ENCODE measurements around the gene KLK15. TPM values are rescaled to one million over a fixed set of nuclear protein-coding genes. Genes with fewer than 3 reads are reported as not detected.

Gene KLK15
- total RNA-seq, 4 donors from 2014 or later: not detected

DNA sequence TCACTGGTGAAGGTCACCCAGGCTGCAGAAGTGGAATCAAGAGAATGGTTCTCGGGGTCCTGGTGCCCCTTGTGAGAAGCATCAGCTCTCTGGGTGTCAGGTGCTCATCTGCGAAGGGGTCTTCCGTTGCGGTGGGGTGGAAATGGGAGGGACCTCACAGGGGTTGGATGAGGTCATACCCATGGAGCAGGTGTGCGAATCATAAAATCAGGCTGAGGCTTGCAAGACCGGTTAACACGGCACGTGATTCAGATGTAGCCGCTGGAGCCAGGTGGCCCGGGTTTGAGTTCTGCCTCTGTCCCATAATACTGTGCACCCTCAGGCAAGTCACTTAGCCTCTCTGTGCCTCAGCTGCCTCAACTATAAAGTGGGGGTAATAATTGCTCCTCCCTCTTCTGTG, 3.9 kb upstream of the KLK15 start:
- TF ChIP-seq POLR2AphosphoS5 (IDR thresholded peaks at IDR 0.05) (no peak), EP300 (IDR thresholded peaks at IDR 0.05) (no peak), POLR2A (IDR thresholded peaks at IDR 0.05; ENCODE audit: low read depth) (no peak), CTCF (IDR thresholded peaks at IDR 0.05) (no peak)
- no peak overlapping the region for H3K27ac ChIP-seq (replicated peaks in 1 of 4)
- DNase-seq (ENCODE audit: extremely low spot score): no peak
- peaks cover 7 to 20% (median 14%) of the 10 kb centered on the region in 4 donors for H3K4me1 ChIP-seq
- 78% methylated on average over 10 of the region's 10 CpGs for WGBS
- H3K9me3 ChIP-seq: peaks cover 0 to 4% (median under 1%) of the 10 kb centered on the region in 4 donors
- intact Hi-C loops (cut with DNase I): no loop called here
- H3K4me3 ChIP-seq: no peak overlapping the region
- H3K36me3 ChIP-seq: no peaks in the 10 kb centered on the region
- H3K27me3 ChIP-seq: peaks cover 0 to 57% (median 3%) of the 10 kb centered on the region in 4 donors

- DNase-seq (ENCODE audit: extremely low spot score): no peak
Measured at GRCh38 chr19:50836543-50837195, 3.3 kb upstream of the KLK15 start.

DNA sequence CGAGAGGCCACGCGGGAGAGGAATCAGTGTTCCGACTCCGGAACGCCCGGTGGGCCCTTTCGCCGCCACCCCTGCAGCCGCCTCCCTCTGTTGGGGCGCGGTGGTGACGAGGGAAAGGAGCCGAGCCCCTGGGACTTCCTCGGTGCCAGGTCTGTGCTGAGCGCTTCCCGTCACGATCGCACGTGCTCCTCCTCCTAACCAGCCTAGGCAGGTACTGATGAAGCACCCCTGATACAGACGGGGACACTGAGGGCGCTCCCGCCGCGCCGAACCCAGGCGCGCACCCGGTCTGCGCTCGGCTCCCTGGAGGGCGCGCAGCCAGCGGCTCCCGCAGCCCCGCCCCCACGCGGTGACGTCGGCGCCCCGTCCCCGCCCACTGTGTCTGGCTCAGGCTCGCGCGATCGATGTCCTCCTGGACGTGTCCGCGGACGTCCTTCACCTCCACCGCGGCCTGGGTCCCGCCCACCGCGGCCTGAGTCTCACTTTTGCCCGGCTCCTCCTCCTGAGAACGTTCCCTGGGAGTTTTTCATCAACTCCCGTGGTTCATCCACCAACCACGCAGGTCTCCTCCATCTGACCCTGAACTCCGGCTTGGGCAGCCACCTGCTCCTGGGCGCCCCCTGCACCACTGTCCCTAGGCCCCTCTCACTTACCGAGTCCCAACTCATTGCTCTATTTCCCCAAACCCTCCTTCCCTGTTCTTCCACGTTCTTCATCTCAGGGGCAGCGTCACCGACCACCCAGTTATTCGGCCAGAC, 2.6 kb upstream of the KLK15 start:
- H3K27ac ChIP-seq (replicated peaks in 1 of 4): peak overlapping the region in 1 of 4 donors; percentile 38
- peak overlapping the region; percentile 55 to 67 (median 58) for H3K4me3 ChIP-seq
- no peaks in the 10 kb centered on the region for H3K9me3 ChIP-seq
- intact Hi-C loops (cut with DNase I): no loop called here
- H3K36me3 ChIP-seq: no peaks in the 10 kb centered on the region
- TF ChIP-seq POLR2AphosphoS5 (IDR thresholded peaks at IDR 0.05) (peak; percentile 16 to 42), EP300 (IDR thresholded peaks at IDR 0.05) (no peak)
- DNase-seq (ENCODE audit: extremely low spot score): no peak
- 8% methylated on average over 18 of the region's 67 CpGs for WGBS
- H3K27me3 ChIP-seq: peaks cover 0 to 66% (median 3%) of the 10 kb centered on the region in 4 donors
- peaks cover 7 to 20% (median 14%) of the 10 kb centered on the region in 4 donors for H3K4me1 ChIP-seq

More at GRCh38 chr19:50836543-50837195, 3.3 kb upstream of the KLK15 start:
- Histone ChIP-seq H3K4me1 (peaks cover 7 to 20% (median 14%) of the 10 kb centered on the region in 4 donors), H3K4me3 (peak overlapping the region in 2 of 4 donors; percentile 57 to 58), H3K27ac (replicated peaks in 1 of 4) (no peak overlapping the region), H3K9me3 (no peaks in the 10 kb centered on the region), H3K36me3 (no peaks in the 10 kb centered on the region), H3K27me3 (peaks cover 0 to 59% (median 3%) of the 10 kb centered on the region in 4 donors)
- TF ChIP-seq EP300 (IDR thresholded peaks at IDR 0.05): no peak
- no peak for TF ChIP-seq CTCF (IDR thresholded peaks at IDR 0.05)
- no peak for TF ChIP-seq POLR2AphosphoS5 (IDR thresholded peaks at IDR 0.05)
- no peak for TF ChIP-seq POLR2A (IDR thresholded peaks at IDR 0.05; ENCODE audit: low read depth)
- intact Hi-C loops (cut with DNase I): no loop called here
- WGBS: 57% methylated on average over 11 of the region's 19 CpGs

- DNase-seq (ENCODE audit: extremely low spot score): no peak
- 32% methylated on average over 11 of the region's 13 CpGs for WGBS
- Histone ChIP-seq H3K9me3 (no peaks in the 10 kb centered on the region), H3K27me3 (peaks cover 0 to 73% (median 3%) of the 10 kb centered on the region in 4 donors), H3K36me3 (no peaks in the 10 kb centered on the region), H3K4me1 (peaks cover 7 to 20% (median 14%) of the 10 kb centered on the region in 4 donors), H3K27ac (replicated peaks in 1 of 4) (peak overlapping the region in 1 of 4 donors; percentile 38), H3K4me3 (peak overlapping the region; percentile 55 to 67 (median 58))
- intact Hi-C loops (cut with DNase I): no loop called here
- TF ChIP-seq CTCF (IDR thresholded peaks at IDR 0.05): no peak
- no peak for TF ChIP-seq EP300 (IDR thresholded peaks at IDR 0.05)
- TF ChIP-seq POLR2A (IDR thresholded peaks at IDR 0.05; ENCODE audit: low read depth): no peak
- no peak for TF ChIP-seq POLR2AphosphoS5 (IDR thresholded peaks at IDR 0.05)
Measured at GRCh38 chr19:50835103-50835784, 1.9 kb upstream of the KLK15 start.

DNA sequence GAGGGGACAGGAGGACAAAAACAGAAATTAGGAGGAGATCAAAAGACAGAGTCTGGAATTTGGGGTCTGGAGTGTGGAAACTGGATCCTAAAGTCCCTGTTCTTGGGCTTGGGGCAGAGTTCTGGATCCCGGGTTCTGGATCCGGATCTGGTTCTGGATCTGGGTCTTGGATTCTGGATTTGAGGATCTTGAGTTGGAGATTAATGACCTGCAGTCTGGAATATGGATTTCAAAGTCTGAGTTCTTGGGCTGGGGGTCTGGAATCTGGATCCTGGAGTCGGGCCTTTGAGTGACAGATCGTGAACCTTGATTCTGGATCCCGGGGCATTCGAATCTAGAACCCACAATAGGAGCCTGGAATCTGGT, 411 bp upstream of the KLK15 start:
- peaks cover 0 to 78% (median 3%) of the 10 kb centered on the region in 4 donors for H3K27me3 ChIP-seq
- DNase-seq (ENCODE audit: extremely low spot score): no peak
- TF ChIP-seq CTCF (IDR thresholded peaks at IDR 0.05) (no peak), POLR2AphosphoS5 (IDR thresholded peaks at IDR 0.05) (no peak), POLR2A (IDR thresholded peaks at IDR 0.05; ENCODE audit: low read depth) (no peak), EP300 (IDR thresholded peaks at IDR 0.05) (no peak)
- H3K36me3 ChIP-seq: no peaks in the 10 kb centered on the region
- peaks cover 7 to 20% (median 14%) of the 10 kb centered on the region in 4 donors for H3K4me1 ChIP-seq
- H3K9me3 ChIP-seq: no peaks in the 10 kb centered on the region
- intact Hi-C loops (cut with DNase I): no loop called here
- no peak overlapping the region for H3K4me3 ChIP-seq
- no peak overlapping the region for H3K27ac ChIP-seq (replicated peaks in 1 of 4)
- WGBS: 91% methylated on average over 6 of the region's 6 CpGs

Data from esophagus muscularis mucosa (tissue), 4 donors.